HepG2 (cell line): ENCODE measurements around the gene BROX. TPM values are rescaled to one million over a fixed set of nuclear protein-coding genes. Genes with fewer than 3 reads are reported as not detected.

Experiments
- AHDC1 ChIP-seq: sonication (generic); formaldehyde crosslinking; IDR thresholded peaks from 2 replicates; pipeline ENCODE4 v1.5.1; 2020; ENCODE audit warnings: mild to moderate bottlenecking, missing genetic modification reagents, borderline replicate concordance
- BRD4 ChIP-seq: sonication (generic); formaldehyde crosslinking; IDR thresholded peaks from 2 replicates; pipeline ENCODE4 v1.4.0; 2020; ENCODE audit warnings: missing genetic modification reagents
- DPF2 ChIP-seq: sonication (generic); formaldehyde crosslinking; IDR thresholded peaks from 2 replicates; pipeline ENCODE4 v1.4.0; 2020; ENCODE audit warnings: mild to moderate bottlenecking, low read depth, missing genetic modification reagents, borderline replicate concordance
- HNF4A ChIP-seq: sonication (generic); formaldehyde crosslinking; IDR thresholded peaks from 2 replicates; pipeline ENCODE4 v1.4.0; 2020; ENCODE audit warnings: missing genetic modification reagents
- ISL2 ChIP-seq: sonication (generic); formaldehyde crosslinking; IDR thresholded peaks from 2 replicates; pipeline ENCODE4 v1.5.0; 2020; ENCODE audit warnings: missing genetic modification reagents
- KLF6 ChIP-seq: IDR thresholded peaks from 2 replicates; pipeline ENCODE4 v1.8.0; 2016; ENCODE audit warnings: missing biosample characterization, missing genetic modification reagents
- KMT2B ChIP-seq: IDR thresholded peaks from 2 replicates; pipeline ENCODE4 v1.6.1; 2016; ENCODE audit warnings: missing genetic modification reagents, missing compliant biosample characterization
- NRL ChIP-seq: sonication (generic); formaldehyde crosslinking; IDR thresholded peaks from 2 replicates; pipeline ENCODE4 v1.5.0; 2020; ENCODE audit warnings: missing genetic modification reagents, mild to moderate bottlenecking, moderate library complexity, borderline replicate concordance
- POLR2AphosphoS2 ChIP-seq: IDR thresholded peaks from 2 replicates; pipeline ENCODE4 v1.6.1; 2011; ENCODE audit warnings: low read depth, low read length, improper control_type of control experiment
- SNAI1 ChIP-seq: sonication (generic); formaldehyde crosslinking; IDR thresholded peaks from 2 replicates; pipeline ENCODE4 v1.5.0; 2020; ENCODE audit warnings: mild to moderate bottlenecking, missing genetic modification reagents, borderline replicate concordance
- TMF1 ChIP-seq: sonication (generic); formaldehyde crosslinking; IDR thresholded peaks from 2 replicates; pipeline ENCODE4 v1.8.1; 2022; ENCODE audit warnings: low read depth, missing genetic modification reagents
- TOE1 ChIP-seq: sonication (generic); formaldehyde crosslinking; IDR thresholded peaks from 2 replicates; pipeline ENCODE4 v1.4.0; 2020; ENCODE audit warnings: mild to moderate bottlenecking, missing genetic modification reagents
- ZBTB42 ChIP-seq: sonication (generic); formaldehyde crosslinking; IDR thresholded peaks from 2 replicates; pipeline ENCODE4 v1.5.0; 2020; ENCODE audit warnings: mild to moderate bottlenecking, missing genetic modification reagents
- ZC3H13 ChIP-seq: sonication (generic); formaldehyde crosslinking; IDR thresholded peaks from 2 replicates; pipeline ENCODE4 v1.8.1; 2023; ENCODE audit warnings: mild to moderate bottlenecking, missing genetic modification reagents, moderate library complexity
- ZKSCAN1 ChIP-seq: fragments of 150-350 bp; IDR thresholded peaks from 2 replicates; pipeline ENCODE4 v1.6.1; 2014; ENCODE audit warnings: low read length
- ZNF136 ChIP-seq: sonication (generic); formaldehyde crosslinking; IDR thresholded peaks from 2 replicates; pipeline ENCODE4 v1.8.1; 2022; ENCODE audit warnings: low read depth, mild to moderate bottlenecking, moderate library complexity, missing genetic modification reagents
- ZNF138 ChIP-seq: sonication (generic); formaldehyde crosslinking; IDR thresholded peaks from 2 replicates; pipeline ENCODE4 v1.5.0; 2020; ENCODE audit warnings: mild to moderate bottlenecking, low read depth, missing genetic modification reagents
- ZNF331 ChIP-seq: sonication (generic); formaldehyde crosslinking; IDR thresholded peaks from 2 replicates; pipeline ENCODE4 v1.4.0; 2020; ENCODE audit warnings: missing genetic modification reagents
- ZNF614 ChIP-seq: IDR thresholded peaks from 2 replicates; pipeline ENCODE4 v1.6.1; 2018; ENCODE audit warnings: missing biosample characterization, missing genetic modification reagents, inconsistent platforms, borderline replicate concordance
- ZNF768 ChIP-seq: sonication (generic); formaldehyde crosslinking; IDR thresholded peaks from 2 replicates; pipeline ENCODE4 v1.4.0; 2020; ENCODE audit warnings: missing genetic modification reagents
- polyA plus RNA-seq, 8 experiments: library from polyadenylated mRNA; depleted of rRNA in 3 of 8; stranded (reverse) in 7 of 8; unstranded in 1 of 8; fragments of >200 nt; fragmentation: Illumina TruSeq in 4 of 8; extraction: Trizol in 4 of 8; gene quantifications; 2 replicates each; pipeline versions ENCODE4 v1.2.1 to v1.2.3, GENCODE V29; 2011 to 2016; ENCODE audit warnings: low read depth in 4 of 8, missing spikeins in 1 of 8, mixed read lengths in 1 of 8; ENCODE audit not compliant: insufficient read depth in 1 of 8
- total RNA-seq, 5 experiments: library from RNA; depleted of rRNA; stranded (reverse); fragments of >200 nt; fragmentation: Illumina TruSeq; extraction: Trizol; gene quantifications; 2 replicates each; pipeline ENCODE4 v1.2.3, GENCODE V29; 2016; ENCODE audit warnings: low read depth in 1 of 5
- TF ChIP-seq, protein P1 (sequence below), 2 experiments: sonication (generic) in 1 of 2; formaldehyde crosslinking in 1 of 2; IDR thresholded peaks; 2 replicates each; pipeline versions ENCODE4 v1.4.0 to v1.6.1; 2018 to 2020; ENCODE audit warnings: missing genetic modification reagents in 2 of 2, borderline replicate concordance in 1 of 2, low read depth in 1 of 2, mild to moderate bottlenecking in 1 of 2, missing biosample characterization in 1 of 2

Gene BROX
- total and polyA plus RNA-seq, 2 of the 13 experiments (the other 11 are each of a cell fraction or from before 2014, with no cell fraction given), result 4.4 to 33.2 TPM

- TF ChIP-seq AHDC1 (CRISPR knock-in tag) (no peak), DPF2 (no peak), HNF4A (CRISPR knock-in tag) (no peak), TOE1 (CRISPR knock-in tag) (0 out of 2 replicates have a peak, but pooled peaks have one; percentile 39), TMF1 (CRISPR knock-in tag) (0 out of 2 replicates have a peak, but pooled peaks have one; percentile 41), ISL2 (CRISPR knock-in tag) (peak; percentile 34; the same call in 1 of the 2 replicates), ZBTB42 (CRISPR knock-in tag) (no peak), ZNF331 (CRISPR knock-in tag) (peak; percentile 63), ZNF768 (CRISPR knock-in tag) (no peak), KLF6 (no peak; the same call in 1 of the 2 replicates), ZKSCAN1 (no peak), KMT2B (CRISPR knock-in tag) (peak; percentile 44; the same call in 1 of the 2 replicates), POLR2AphosphoS2 (0 out of 2 replicates have a peak, but pooled peaks have one; percentile 1), ZNF136 (no peak), ZNF138 (CRISPR knock-in tag) (no peak), ZNF614 (peak; percentile 25; the same call in 1 of the 2 replicates), ZC3H13 (peak; percentile 70; the same call in 1 of the 2 replicates), SNAI1 (CRISPR knock-in tag) (no peak), BRD4 (CRISPR knock-in tag) (0 out of 2 replicates have a peak, but pooled peaks have one; percentile 42), NRL (CRISPR knock-in tag) (no peak)
- TF ChIP-seq, protein P1, sequence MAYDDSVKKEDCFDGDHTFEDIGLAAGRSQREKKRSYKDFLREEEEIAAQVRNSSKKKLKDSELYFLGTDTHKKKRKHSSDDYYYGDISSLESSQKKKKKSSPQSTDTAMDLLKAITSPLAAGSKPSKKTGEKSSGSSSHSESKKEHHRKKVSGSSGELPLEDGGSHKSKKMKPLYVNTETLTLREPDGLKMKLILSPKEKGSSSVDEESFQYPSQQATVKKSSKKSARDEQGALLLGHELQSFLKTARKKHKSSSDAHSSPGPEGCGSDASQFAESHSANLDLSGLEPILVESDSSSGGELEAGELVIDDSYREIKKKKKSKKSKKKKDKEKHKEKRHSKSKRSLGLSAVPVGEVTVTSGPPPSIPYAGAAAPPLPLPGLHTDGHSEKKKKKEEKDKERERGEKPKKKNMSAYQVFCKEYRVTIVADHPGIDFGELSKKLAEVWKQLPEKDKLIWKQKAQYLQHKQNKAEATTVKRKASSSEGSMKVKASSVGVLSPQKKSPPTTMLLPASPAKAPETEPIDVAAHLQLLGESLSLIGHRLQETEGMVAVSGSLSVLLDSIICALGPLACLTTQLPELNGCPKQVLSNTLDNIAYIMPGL (CRISPR knock-in tag; IDR thresholded peaks at IDR 0.05; ENCODE audit: borderline replicate concordance in 1 of 2, low read depth in 1 of 2), result peak in 1 of 2 experiments; percentile 35; a peak in 2 of 4 replicates
These were observed at the start of gene BROX, which contains the start of gene AIDA (continued) for GRCh38 chr1:222712253-222713090.
